ENCODE data around the gene EPHX1. TPM values are rescaled to one million over a fixed set of nuclear protein-coding genes. Genes with fewer than 3 reads are reported as not detected.

Gene EPHX1
- total and polyA plus RNA-seq, 4 donors = 31.7 to 115 (median 98.5) TPM

- H3K9ac ChIP-seq (ENCODE audit: insufficient read depth in 1 of 2, low read length in 2 of 2) = peak overlapping the region; percentile 47 to 77
- DNase-seq (peak; percentile 60 to 65 (median 64)), ATAC-seq (ENCODE audit: insufficient read depth, low FRiP score) (peak; percentile 45)
- no peaks in the 10 kb centered on the region for H3K27me3 ChIP-seq (ENCODE audit: control insufficient read depth in 3 of 3, insufficient read depth in 3 of 3, low read length in 2 of 3)
- H3K36me3 ChIP-seq (ENCODE audit: control insufficient read depth in 4 of 4, insufficient read depth in 4 of 4, low read length in 4 of 4) = peaks cover 0 to 6% (median 2%) of the 10 kb centered on the region in 4 donors
- H3K27ac ChIP-seq (ENCODE audit: low read depth in 1 of 2, low read length in 1 of 2) = peak overlapping the region; percentile 79 to 97
- WGBS, 2 donors = 5 to 6% methylated on average over 63 of the region's 63 CpGs
- peaks cover 20 to 38% (median 25%) of the 10 kb centered on the region in 5 donors for H3K4me1 ChIP-seq (ENCODE audit: control insufficient read depth in 5 of 5, insufficient read depth in 5 of 5, low read length in 5 of 5)
- TF ChIP-seq CTCF (IDR thresholded peaks at IDR 0.05; ENCODE audit: control extremely low read depth, extremely low read depth) = no peak
- peak overlapping the region; percentile 96 for H3K4me3 ChIP-seq
- H3K9me3 ChIP-seq (ENCODE audit: control insufficient read depth in 4 of 4, insufficient read depth in 3 of 4, low read length in 3 of 4) = no peaks in the 10 kb centered on the region
Observed at GRCh38 chr1:225882694-225883615, 73.0 kb downstream of the EPHX1 start.

GRCh38 chr1:225883616-225884265 is 73.8 kb downstream of the EPHX1 start:
- 80 to 85% methylated on average over 10 to 11 of the region's 11 CpGs for WGBS, 2 donors
- DNase-seq (no peak), ATAC-seq (ENCODE audit: insufficient read depth, low FRiP score) (no peak)
- no peak overlapping the region for H3K27ac ChIP-seq (ENCODE audit: low read depth in 1 of 2, low read length in 1 of 2)
- H3K9me3 ChIP-seq (ENCODE audit: control insufficient read depth in 4 of 4, insufficient read depth in 3 of 4, low read length in 3 of 4) = no peaks in the 10 kb centered on the region
- no peaks in the 10 kb centered on the region for H3K36me3 ChIP-seq (ENCODE audit: control insufficient read depth in 4 of 4, insufficient read depth in 4 of 4, low read length in 4 of 4)
- H3K4me3 ChIP-seq = no peak overlapping the region
- no peak for TF ChIP-seq CTCF (IDR thresholded peaks at IDR 0.05; ENCODE audit: control extremely low read depth, extremely low read depth)
- H3K27me3 ChIP-seq (ENCODE audit: control insufficient read depth in 3 of 3, insufficient read depth in 3 of 3, low read length in 2 of 3) = no peaks in the 10 kb centered on the region
- H3K4me1 ChIP-seq (ENCODE audit: control insufficient read depth in 5 of 5, insufficient read depth in 5 of 5, low read length in 5 of 5) = peaks cover 13 to 38% (median 19%) of the 10 kb centered on the region in 5 donors
- H3K9ac ChIP-seq (ENCODE audit: insufficient read depth in 1 of 2, low read length in 2 of 2) = no peak overlapping the region

- no peaks in the 10 kb centered on the region for H3K36me3 ChIP-seq (ENCODE audit: control insufficient read depth in 4 of 4, insufficient read depth in 4 of 4, low read length in 4 of 4)
- ATAC-seq (ENCODE audit: insufficient read depth, low FRiP score) (no peak), DNase-seq (no peak)
- 56 to 81% methylated on average over 6 of the region's 6 CpGs for WGBS, 2 donors
- H3K27me3 ChIP-seq (ENCODE audit: control insufficient read depth in 3 of 3, insufficient read depth in 3 of 3, low read length in 2 of 3) = no peaks in the 10 kb centered on the region
- no peak overlapping the region for H3K27ac ChIP-seq (ENCODE audit: low read depth in 1 of 2, low read length in 1 of 2)
- no peaks in the 10 kb centered on the region for H3K9me3 ChIP-seq (ENCODE audit: control insufficient read depth in 4 of 4, insufficient read depth in 3 of 4, low read length in 3 of 4)
- H3K4me3 ChIP-seq = no peak overlapping the region
- H3K9ac ChIP-seq (ENCODE audit: insufficient read depth in 1 of 2, low read length in 2 of 2) = no peak overlapping the region
- H3K4me1 ChIP-seq (ENCODE audit: control insufficient read depth in 5 of 5, insufficient read depth in 5 of 5, low read length in 5 of 5) = peaks cover 3 to 38% (median 19%) of the 10 kb centered on the region in 5 donors
- no peak for TF ChIP-seq CTCF (IDR thresholded peaks at IDR 0.05; ENCODE audit: control extremely low read depth, extremely low read depth)
Observed at GRCh38 chr1:225885336-225885735, 75.4 kb downstream of the EPHX1 start.

Measured in lung (tissue), 12 donors.